OCI-LY1 (cell line): Measurements from ENCODE around the gene ZNF155.

Experiments used
- EZH2 ChIP-seq: fragments of 200-600 bp; sonication (generic), shearing (Covaris generic); IDR thresholded peaks from 2 replicates; pipeline ENCODE4 v1.8.0; 2017; ENCODE audit warnings: borderline replicate concordance, mixed run types, mild to moderate bottlenecking, antibody characterized with exemption, low read length, moderate library complexity, mixed read lengths
- TF ChIP-seq, protein P1 (sequence below): fragments of 200-600 bp; sonication (generic), shearing (Covaris generic); IDR thresholded peaks from 2 replicates; pipeline ENCODE4 v1.5.1; 2017; ENCODE audit warnings: mild to moderate bottlenecking, antibody characterized with exemption, low read length, moderate library complexity, mixed read lengths

DNA sequence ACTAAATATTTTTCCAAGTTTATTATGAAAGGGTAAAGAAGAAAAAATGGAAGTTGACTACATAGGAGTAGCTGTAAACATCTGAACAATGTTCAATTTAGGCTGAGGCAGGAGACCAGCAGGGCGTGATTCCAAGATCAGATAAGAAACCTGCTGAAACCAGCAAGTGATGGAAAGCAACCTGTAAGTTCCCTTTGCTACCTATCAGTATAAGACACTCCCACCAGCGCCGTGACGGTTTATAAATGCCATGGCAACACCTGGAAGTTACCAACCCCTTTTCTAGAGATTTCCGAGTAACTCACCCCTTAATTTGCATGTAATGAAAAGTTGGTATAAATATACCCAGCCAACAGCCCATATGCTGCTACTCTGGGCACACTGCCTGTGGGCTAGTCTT lies 47.8 kb upstream of the ZNF155 start:
- TF ChIP-seq, protein P1, sequence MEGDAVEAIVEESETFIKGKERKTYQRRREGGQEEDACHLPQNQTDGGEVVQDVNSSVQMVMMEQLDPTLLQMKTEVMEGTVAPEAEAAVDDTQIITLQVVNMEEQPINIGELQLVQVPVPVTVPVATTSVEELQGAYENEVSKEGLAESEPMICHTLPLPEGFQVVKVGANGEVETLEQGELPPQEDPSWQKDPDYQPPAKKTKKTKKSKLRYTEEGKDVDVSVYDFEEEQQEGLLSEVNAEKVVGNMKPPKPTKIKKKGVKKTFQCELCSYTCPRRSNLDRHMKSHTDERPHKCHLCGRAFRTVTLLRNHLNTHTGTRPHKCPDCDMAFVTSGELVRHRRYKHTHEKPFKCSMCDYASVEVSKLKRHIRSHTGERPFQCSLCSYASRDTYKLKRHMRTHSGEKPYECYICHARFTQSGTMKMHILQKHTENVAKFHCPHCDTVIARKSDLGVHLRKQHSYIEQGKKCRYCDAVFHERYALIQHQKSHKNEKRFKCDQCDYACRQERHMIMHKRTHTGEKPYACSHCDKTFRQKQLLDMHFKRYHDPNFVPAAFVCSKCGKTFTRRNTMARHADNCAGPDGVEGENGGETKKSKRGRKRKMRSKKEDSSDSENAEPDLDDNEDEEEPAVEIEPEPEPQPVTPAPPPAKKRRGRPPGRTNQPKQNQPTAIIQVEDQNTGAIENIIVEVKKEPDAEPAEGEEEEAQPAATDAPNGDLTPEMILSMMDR = no peak
- no peak for TF ChIP-seq EZH2
